Sigmoid colon (tissue), 7 donors: ENCODE measurements around the gene CBARP. TPM values are rescaled to one million over a fixed set of nuclear protein-coding genes. Genes with fewer than 3 reads are reported as not detected.

ENCODE experiments used
- DNase-seq: peaks from one replicate; pipeline ENCODE4 v3.0.0-alpha.2; 2019
- H3K27ac ChIP-seq, 4 donors: fragments of 200-600 bp; sonication (generic); one replicate each; pipeline ENCODE4 v1.5.1; 2016 to 2019; ENCODE audit warnings: mild to moderate bottlenecking in 1 of 4
- H3K27me3 ChIP-seq, 3 donors: fragments of 200-600 bp; sonication (generic); one replicate each; pipeline ENCODE4 v1.5.1; 2019; ENCODE audit warnings: mild to moderate bottlenecking in 1 of 3
- H3K36me3 ChIP-seq, 4 donors: fragments of 200-600 bp; sonication (generic); one replicate each; pipeline ENCODE4 v1.5.1; 2016 to 2019
- H3K4me1 ChIP-seq, 4 donors: fragments of 200-600 bp; sonication (generic); one replicate each; pipeline ENCODE4 v1.5.1; 2017 to 2019
- H3K4me3 ChIP-seq, 4 donors: fragments of 200-600 bp; sonication (generic); one replicate each; pipeline ENCODE4 v1.5.1; 2017 to 2019; ENCODE audit warnings: mild to moderate bottlenecking in 2 of 4, moderate library complexity in 1 of 4
- H3K9me3 ChIP-seq, 4 donors: fragments of 200-600 bp in 3 of 4; sonication (generic) in 3 of 4; one replicate each; pipeline versions ENCODE4 v1.5.1 to v1.6.1; 2013 to 2019
- EP300 ChIP-seq, 4 donors: sonication (generic); formaldehyde crosslinking; IDR thresholded peaks; one replicate each; pipeline ENCODE4 v1.6.1; 2017; ENCODE audit warnings: antibody characterized with exemption in 4 of 4
- POLR2A ChIP-seq, 2 donors: fragments of 450-650 bp; IDR thresholded peaks; one replicate each; pipeline ENCODE4 v1.6.1; 2016; ENCODE audit warnings: antibody characterized with exemption in 2 of 2, mild to moderate bottlenecking in 2 of 2, moderate library complexity in 2 of 2
- POLR2AphosphoS5 ChIP-seq, 4 donors: sonication (generic); formaldehyde crosslinking; IDR thresholded peaks; one replicate each; pipeline ENCODE4 v1.6.1; 2017; ENCODE audit warnings: antibody characterized with exemption in 4 of 4
- WGBS, 2 donors: extraction: QIAGEN DNeasy Blood & Tissue Kit; methylation state at CpG; one replicate each; pipeline ENCODE4 v1.1.7; 2013; 5-methylcytosine and 5-hydroxymethylcytosine counted together
- intact Hi-C: fragments of 100-400 bp; cut with DNase I; formaldehyde crosslinking; loops from one replicate; pipeline ENCODE4 v1.15.1; 2023
- polyA plus RNA-seq, 3 donors: library from polyadenylated mRNA; stranded (reverse); fragments of 200-250 nt; gene quantifications; one replicate each; pipeline ENCODE4 v1.2.3, GENCODE V29; 2013
- total RNA-seq, 4 donors: library from RNA; depleted of rRNA; stranded (reverse); fragments of >200 nt; gene quantifications; one replicate each; pipeline ENCODE4 v1.1.0, GENCODE V29; 2016
- TF ChIP-seq, protein P1 (sequence below), 4 experiments: fragments of 450-650 bp in 3 of 4; fragments of 200-600 bp in 1 of 4; IDR thresholded peaks; one replicate each; pipeline ENCODE4 v1.5.1; 2016 to 2019; ENCODE audit warnings: antibody characterized with exemption in 4 of 4, mild to moderate bottlenecking in 3 of 4, moderate library complexity in 2 of 4
- donor health status: healthy with polysubstance abuse.
- donor health status: Bipolar disorder and iron deficiency.
- donor health status: healthy.

The CBARP gene
- total and polyA plus RNA-seq, 7 donors = 0.36 to 0.82 (median 0.59) TPM; not detected in 3

DNA sequence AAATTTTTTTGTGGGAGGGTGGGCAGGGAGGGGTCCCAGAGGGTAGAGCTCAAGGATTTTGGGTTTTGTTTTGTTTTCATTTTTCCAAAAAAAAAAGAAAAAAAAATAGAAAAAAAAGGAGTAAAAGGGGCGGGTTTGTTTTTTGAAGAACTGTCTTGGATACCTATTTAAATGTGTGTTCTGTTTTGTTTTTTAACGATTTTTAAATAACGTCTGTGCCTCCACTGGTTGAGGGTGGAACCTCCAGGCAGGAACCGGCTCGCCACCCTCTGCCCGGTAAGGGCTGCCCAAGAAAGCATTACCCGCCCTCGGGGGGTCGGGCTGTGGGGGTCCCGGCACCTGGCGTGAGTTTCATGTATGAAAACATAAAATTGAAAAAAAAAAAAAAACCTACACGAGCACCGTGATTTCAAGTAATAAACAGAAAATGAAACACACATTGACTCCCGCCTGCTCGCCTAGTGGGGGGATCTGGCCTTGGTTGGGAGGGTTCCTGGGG lies 21.0 kb upstream of the CBARP start:
- Histone ChIP-seq H3K27me3 (no peaks in the 10 kb centered on the region), H3K4me1 (peaks cover 0 to 84% (median 80%) of the 10 kb centered on the region in 4 donors), H3K36me3 (peaks cover 20 to 45% (median 24%) of the 10 kb centered on the region in 4 donors), H3K4me3 (peak overlapping the region in 2 of 4 donors; percentile 18 to 28), H3K27ac (peak overlapping the region; percentile 96 to 100 (median 100)), H3K9me3 (no peaks in the 10 kb centered on the region)
- TF ChIP-seq POLR2A (IDR thresholded peaks at IDR 0.05) (no peak), EP300 (IDR thresholded peaks at IDR 0.05) (no peak), POLR2AphosphoS5 (IDR thresholded peaks at IDR 0.05) (no peak)
- TF ChIP-seq, protein P1, sequence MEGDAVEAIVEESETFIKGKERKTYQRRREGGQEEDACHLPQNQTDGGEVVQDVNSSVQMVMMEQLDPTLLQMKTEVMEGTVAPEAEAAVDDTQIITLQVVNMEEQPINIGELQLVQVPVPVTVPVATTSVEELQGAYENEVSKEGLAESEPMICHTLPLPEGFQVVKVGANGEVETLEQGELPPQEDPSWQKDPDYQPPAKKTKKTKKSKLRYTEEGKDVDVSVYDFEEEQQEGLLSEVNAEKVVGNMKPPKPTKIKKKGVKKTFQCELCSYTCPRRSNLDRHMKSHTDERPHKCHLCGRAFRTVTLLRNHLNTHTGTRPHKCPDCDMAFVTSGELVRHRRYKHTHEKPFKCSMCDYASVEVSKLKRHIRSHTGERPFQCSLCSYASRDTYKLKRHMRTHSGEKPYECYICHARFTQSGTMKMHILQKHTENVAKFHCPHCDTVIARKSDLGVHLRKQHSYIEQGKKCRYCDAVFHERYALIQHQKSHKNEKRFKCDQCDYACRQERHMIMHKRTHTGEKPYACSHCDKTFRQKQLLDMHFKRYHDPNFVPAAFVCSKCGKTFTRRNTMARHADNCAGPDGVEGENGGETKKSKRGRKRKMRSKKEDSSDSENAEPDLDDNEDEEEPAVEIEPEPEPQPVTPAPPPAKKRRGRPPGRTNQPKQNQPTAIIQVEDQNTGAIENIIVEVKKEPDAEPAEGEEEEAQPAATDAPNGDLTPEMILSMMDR (IDR thresholded peaks at IDR 0.05) = no peak
- intact Hi-C loops = no loop called here
- 6 to 9% methylated on average over 15 of the region's 15 CpGs for WGBS, 2 donors
- no peak for DNase-seq

DNA sequence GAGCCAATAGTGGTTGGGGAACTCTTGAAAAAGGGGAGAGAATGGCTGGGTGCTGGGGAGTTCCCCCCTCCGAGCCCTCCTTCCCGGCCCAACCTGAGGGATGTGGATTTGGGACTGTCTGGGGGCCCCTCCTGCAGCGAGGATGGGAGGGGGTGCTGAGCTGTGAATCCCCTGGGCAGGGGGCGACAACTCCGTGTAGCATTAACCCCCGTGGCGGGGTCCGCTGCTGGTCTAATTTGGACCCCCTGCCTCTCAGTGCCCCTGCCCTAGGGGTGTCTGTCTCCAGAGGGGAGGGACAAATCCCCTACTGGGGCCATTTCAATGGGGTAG lies 20.3 kb upstream of the CBARP start:
- Histone ChIP-seq H3K36me3 (peaks cover 20 to 47% (median 24%) of the 10 kb centered on the region in 4 donors), H3K9me3 (no peaks in the 10 kb centered on the region), H3K4me1 (peaks cover 0 to 89% (median 85%) of the 10 kb centered on the region in 4 donors), H3K27me3 (no peaks in the 10 kb centered on the region), H3K27ac (peak overlapping the region; percentile 96 to 100 (median 100)), H3K4me3 (no peak overlapping the region)
- intact Hi-C loops = no loop called here
- DNase-seq = no peak
- 75 to 80% methylated on average over 8 of the region's 8 CpGs for WGBS, 2 donors
- TF ChIP-seq EP300 (IDR thresholded peaks at IDR 0.05) = no peak
- TF ChIP-seq, protein P1 (IDR thresholded peaks at IDR 0.05) = no peak
- TF ChIP-seq POLR2A (IDR thresholded peaks at IDR 0.05) = no peak
- no peak for TF ChIP-seq POLR2AphosphoS5 (IDR thresholded peaks at IDR 0.05)

DNA sequence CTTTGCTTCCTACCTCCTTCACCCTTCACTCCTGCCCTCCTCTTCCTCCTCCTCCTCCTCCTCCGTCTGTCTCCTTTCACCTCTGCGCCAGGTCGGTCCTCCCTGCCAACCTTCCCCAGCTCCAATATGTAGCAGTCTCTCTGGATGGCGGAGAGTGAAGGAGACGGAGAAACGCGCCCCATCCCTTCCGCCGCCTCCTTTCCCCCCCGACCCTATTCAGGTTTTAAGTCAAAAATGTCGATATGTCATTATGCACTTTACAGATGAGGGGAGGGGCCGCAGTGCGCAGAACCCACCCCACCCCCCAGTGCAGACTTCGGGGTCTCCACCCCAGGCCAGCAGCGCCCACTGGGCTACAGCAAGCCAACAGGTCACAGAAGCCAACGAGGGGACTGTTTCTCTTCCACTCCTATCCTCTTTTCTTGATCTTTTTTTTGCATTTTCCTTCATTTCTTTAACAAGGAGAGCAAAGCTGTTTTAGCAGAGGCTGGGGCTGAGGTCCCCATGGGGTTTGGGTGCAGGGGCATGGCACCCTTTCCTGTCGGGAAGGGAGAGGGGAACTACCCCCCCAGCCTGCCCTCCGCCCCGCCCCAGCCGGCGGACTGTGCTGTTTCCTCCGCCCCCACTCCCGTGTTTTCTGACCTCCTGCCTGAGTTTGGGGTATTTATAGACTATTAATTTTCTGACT lies 19.8 kb upstream of the CBARP start:
- Histone ChIP-seq H3K4me3 (no peak overlapping the region), H3K27ac (peak overlapping the region; percentile 96 to 100 (median 100)), H3K36me3 (peaks cover 20 to 47% (median 24%) of the 10 kb centered on the region in 4 donors), H3K9me3 (no peaks in the 10 kb centered on the region), H3K27me3 (no peaks in the 10 kb centered on the region), H3K4me1 (peaks cover 2 to 93% (median 84%) of the 10 kb centered on the region in 4 donors)
- intact Hi-C loops = no loop called here
- DNase-seq = no peak
- WGBS, 2 donors = 67 to 68% methylated on average over 23 of the region's 23 CpGs
- TF ChIP-seq POLR2AphosphoS5 (IDR thresholded peaks at IDR 0.05) (peak in 1 of 4 donors; percentile 6), POLR2A (IDR thresholded peaks at IDR 0.05) (no peak), EP300 (IDR thresholded peaks at IDR 0.05) (no peak)
- TF ChIP-seq, protein P1 (IDR thresholded peaks at IDR 0.05) = no peak

DNA sequence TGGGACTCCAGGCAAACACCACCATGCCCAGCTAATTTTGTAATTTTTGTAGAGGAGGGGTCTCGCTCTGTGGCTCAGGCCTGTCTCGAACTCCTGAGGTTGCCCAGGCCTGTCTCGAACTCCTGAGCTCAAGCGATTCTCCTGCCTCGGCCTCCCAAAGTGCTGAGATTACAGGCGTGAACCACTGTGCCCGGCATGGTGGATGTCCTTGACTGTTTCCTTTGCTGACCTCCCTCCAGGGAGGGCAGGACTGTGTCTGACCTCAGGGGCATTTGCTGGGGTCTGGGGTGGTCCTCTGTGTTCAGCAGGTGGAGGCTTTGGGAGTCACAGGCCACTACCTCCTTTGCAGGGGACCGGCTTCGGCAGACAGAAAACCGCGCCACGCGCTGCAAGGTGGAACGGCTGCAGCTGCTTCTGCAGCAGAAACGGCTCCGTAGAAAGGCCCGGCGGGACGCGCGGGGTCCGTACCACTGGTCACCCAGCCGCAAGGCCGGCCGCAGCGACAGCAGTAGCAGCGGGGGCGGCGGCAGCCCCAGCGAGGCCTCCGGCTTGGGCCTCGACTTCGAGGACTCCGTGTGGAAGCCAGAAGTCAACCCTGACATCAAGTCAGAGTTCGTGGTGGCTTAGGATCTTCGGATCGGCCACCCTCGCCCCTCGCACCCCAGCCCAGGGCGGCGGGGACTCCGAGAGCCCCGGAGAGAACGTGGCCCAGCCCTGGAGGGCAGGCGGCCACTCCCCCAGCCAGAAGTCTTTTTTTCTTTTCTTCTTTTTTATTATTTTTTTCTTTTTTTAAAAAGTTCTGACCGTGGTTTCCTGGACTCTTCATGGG lies 19.1 kb upstream of the CBARP start:
- H3K36me3 ChIP-seq = peaks cover 20 to 49% (median 25%) of the 10 kb centered on the region in 4 donors
- WGBS, 2 donors = 89% methylated on average over 46 of the region's 46 CpGs
- no peaks in the 10 kb centered on the region for H3K9me3 ChIP-seq
- H3K4me3 ChIP-seq = no peak overlapping the region
- TF ChIP-seq POLR2AphosphoS5 (IDR thresholded peaks at IDR 0.05) (peak in 2 of 4 donors; percentile 25 to 50), POLR2A (IDR thresholded peaks at IDR 0.05) (no peak), EP300 (IDR thresholded peaks at IDR 0.05) (no peak)
- TF ChIP-seq, protein P1 (IDR thresholded peaks at IDR 0.05) = no peak
- H3K27ac ChIP-seq = peak overlapping the region; percentile 96 to 100 (median 100)
- DNase-seq = no peak
- peaks cover 3 to 93% (median 82%) of the 10 kb centered on the region in 4 donors for H3K4me1 ChIP-seq
- intact Hi-C loops = no loop called here
- no peaks in the 10 kb centered on the region for H3K27me3 ChIP-seq
